PC-9 (cell line): ENCODE results near the gene SIT1. TPM values are rescaled to one million over a fixed set of nuclear protein-coding genes. Genes with fewer than 3 reads are reported as not detected.
"Not testable (repeated sequence)": the region's sequence is repeated elsewhere in the genome, so short reads cannot be mapped to it uniquely, and the experiment has no call there.

Experiments used
- BruUV-seq: library from RNA; stranded (reverse); fragments of 400-500 nt; replicated peaks from 2 replicates; lab custom pipeline; 2021; lab: Mats Ljungman, UMichigan
- CTCF ChIA-PET: fragments of 300-600 bp; sonication (Branson Sonifier 250); formaldehyde crosslinking; loops from one replicate; lab custom pipeline; 2022; ENCODE audit warnings: antibody characterized with exemption; lab: Charles Lee
- POLR2A ChIA-PET: fragments of 300-600 bp; sonication (Branson Sonifier 250); formaldehyde crosslinking; loops from one replicate; lab custom pipeline; 2022; ENCODE audit warnings: antibody characterized with exemption; ENCODE audit not compliant: unreplicated experiment; lab: Charles Lee
- DNase-seq, 2 experiments: peaks; one replicate each; pipeline versions ENCODE4 v3.0.0 to v3.0.0-alpha.2; 2015 to 2022; ENCODE audit warnings: mixed read lengths in 1 of 2
- H2AFZ ChIP-seq: fragments of 200-600 bp; sonication (generic); 2 replicates; pipeline ENCODE4 v1.8.1; 2017; ENCODE audit warnings: antibody characterized with exemption
- H3F3A ChIP-seq: fragments of 200-600 bp; sonication (generic); 2 replicates; pipeline ENCODE4 v1.8.1; 2017; ENCODE audit warnings: antibody characterized with exemption, mild to moderate bottlenecking, low read depth; ENCODE audit not compliant: insufficient read depth
- H3K27ac ChIP-seq: fragments of 200-600 bp; sonication (generic); 2 replicates; pipeline ENCODE4 v1.6.1; 2016; ENCODE audit warnings: mixed run types
- H3K27me3 ChIP-seq: fragments of 200-600 bp; sonication (generic); 2 replicates; pipeline ENCODE4 v1.6.1; 2016; ENCODE audit warnings: low read depth, mixed run types; ENCODE audit not compliant: insufficient read depth
- H3K36me3 ChIP-seq: fragments of 200-600 bp; sonication (generic); 2 replicates; pipeline ENCODE4 v1.6.1; 2016; ENCODE audit warnings: low read depth, mixed run types
- H3K4me1 ChIP-seq: fragments of 200-600 bp; sonication (generic); replicated peaks from 2 replicates; pipeline ENCODE4 v1.6.1; 2016; ENCODE audit warnings: mixed run types; ENCODE audit not compliant: insufficient read depth
- H3K4me2 ChIP-seq: fragments of 200-600 bp; sonication (generic); 2 replicates; pipeline ENCODE4 v1.6.1; 2017; ENCODE audit warnings: mixed run types
- H3K4me3 ChIP-seq: fragments of 200-600 bp; sonication (generic); 2 replicates; pipeline ENCODE4 v1.6.1; 2016; ENCODE audit warnings: mixed run types
- H3K79me2 ChIP-seq: fragments of 200-600 bp; sonication (generic); 2 replicates; pipeline ENCODE4 v1.6.1; 2017; ENCODE audit warnings: low read depth, mixed run types
- H3K9me2 ChIP-seq: fragments of 200-600 bp; sonication (generic); 2 replicates; pipeline ENCODE4 v1.8.1; 2017; ENCODE audit warnings: mild to moderate bottlenecking; ENCODE audit not compliant: insufficient read depth
- H3K9me3 ChIP-seq: fragments of 200-600 bp; sonication (generic); 2 replicates; pipeline ENCODE4 v1.8.1; 2016; ENCODE audit warnings: low read depth; ENCODE audit not compliant: insufficient read depth
- H4K20me1 ChIP-seq: fragments of 200-600 bp; sonication (generic); 2 replicates; pipeline ENCODE4 v1.8.1; 2017; ENCODE audit not compliant: insufficient read depth
- EZH2 ChIP-seq: fragments of 200-600 bp; sonication (generic); IDR thresholded peaks from 2 replicates; pipeline ENCODE4 v1.8.0; 2017; ENCODE audit warnings: antibody characterized with exemption, low read depth
- intact Hi-C: fragments of 100-400 bp; cut with micrococcal nuclease; formaldehyde crosslinking; loops from one replicate; pipeline ENCODE4 v1.10.0; 2022; ENCODE audit not compliant: unreplicated experiment
- total RNA-seq: library from RNA; stranded (reverse); gene quantifications from 2 replicates; pipeline ENCODE4 v1.2.3, GENCODE V29; 2021
- TF ChIP-seq, protein P1 (sequence below): fragments of 200-600 bp; sonication (generic); conservative IDR thresholded peaks from 2 replicates; pipeline ENCODE4 v1.6.1; 2017; ENCODE audit warnings: mixed run types, antibody characterized with exemption, mild to moderate bottlenecking, moderate library complexity

The SIT1 gene
- total RNA-seq, 1 experiment from 2014 or later: not detected

DNA sequence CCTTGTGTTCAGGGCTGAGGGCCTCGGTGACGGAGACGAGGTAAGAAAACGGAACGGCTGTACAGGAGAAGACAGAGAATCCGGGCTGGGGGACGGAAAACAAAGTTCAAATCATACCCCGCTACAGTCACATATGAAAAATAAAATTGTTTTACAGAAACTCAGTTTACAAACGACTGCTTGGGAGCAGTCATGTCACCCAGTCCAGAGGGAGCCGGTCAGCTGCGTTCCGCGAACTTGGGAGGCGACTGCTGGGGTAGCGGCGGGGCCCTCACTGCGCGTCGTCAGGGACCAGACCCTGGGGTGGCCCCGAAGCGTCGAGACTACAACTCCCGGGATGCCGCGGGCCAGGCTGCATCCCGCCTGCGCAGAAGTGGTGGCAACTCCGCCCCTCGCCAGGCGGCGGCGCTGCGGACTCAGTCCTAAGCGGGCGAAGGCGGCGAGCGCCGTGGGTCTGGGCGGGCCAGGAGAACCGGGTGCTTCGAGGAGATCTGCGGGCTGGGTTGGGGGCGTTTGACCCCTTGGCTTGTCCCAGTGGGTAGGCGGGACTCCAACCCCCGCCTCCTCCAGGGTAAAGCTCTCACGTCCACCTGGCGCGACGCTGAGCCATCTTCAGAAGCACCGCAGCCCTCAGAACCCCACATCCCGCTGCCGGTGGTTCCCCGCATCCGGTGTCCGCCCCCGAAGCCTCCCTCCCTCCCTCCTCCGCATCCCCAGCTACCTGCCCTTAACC is 4.0 kb downstream of the SIT1 start:
- peaks cover 5% of the 10 kb centered on the region; the same call in 1 of the 2 replicates for H3K4me1 ChIP-seq
- TF ChIP-seq, protein P1, sequence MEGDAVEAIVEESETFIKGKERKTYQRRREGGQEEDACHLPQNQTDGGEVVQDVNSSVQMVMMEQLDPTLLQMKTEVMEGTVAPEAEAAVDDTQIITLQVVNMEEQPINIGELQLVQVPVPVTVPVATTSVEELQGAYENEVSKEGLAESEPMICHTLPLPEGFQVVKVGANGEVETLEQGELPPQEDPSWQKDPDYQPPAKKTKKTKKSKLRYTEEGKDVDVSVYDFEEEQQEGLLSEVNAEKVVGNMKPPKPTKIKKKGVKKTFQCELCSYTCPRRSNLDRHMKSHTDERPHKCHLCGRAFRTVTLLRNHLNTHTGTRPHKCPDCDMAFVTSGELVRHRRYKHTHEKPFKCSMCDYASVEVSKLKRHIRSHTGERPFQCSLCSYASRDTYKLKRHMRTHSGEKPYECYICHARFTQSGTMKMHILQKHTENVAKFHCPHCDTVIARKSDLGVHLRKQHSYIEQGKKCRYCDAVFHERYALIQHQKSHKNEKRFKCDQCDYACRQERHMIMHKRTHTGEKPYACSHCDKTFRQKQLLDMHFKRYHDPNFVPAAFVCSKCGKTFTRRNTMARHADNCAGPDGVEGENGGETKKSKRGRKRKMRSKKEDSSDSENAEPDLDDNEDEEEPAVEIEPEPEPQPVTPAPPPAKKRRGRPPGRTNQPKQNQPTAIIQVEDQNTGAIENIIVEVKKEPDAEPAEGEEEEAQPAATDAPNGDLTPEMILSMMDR: peak; percentile 73
- no peak for TF ChIP-seq EZH2
- H4K20me1 ChIP-seq: no peaks in the 10 kb centered on the region
- no peaks in the 10 kb centered on the region for H3K9me3 ChIP-seq
- DNase-seq: peak; percentile 61 to 88
- H3F3A ChIP-seq: no peaks in the 10 kb centered on the region
- H2AFZ ChIP-seq: peak overlapping the region; percentile 92
- intact Hi-C loops: loop anchor here (1.0 to 5.0 kb wide), 4 partner anchors 42 to 181 kb away; partner anchors contain the start of genes CREB3, FAM221B, TESK1 and TLN1
- no peaks in the 10 kb centered on the region for H3K9me2 ChIP-seq
- CTCF ChIA-PET: interaction anchor here (0.5 to 1.5 kb wide), 4 partner anchors 236 to 467 kb away, joined by 3 to 6 read pairs (median 4); no protein-coding TSS in a partner anchor
- BruUV-seq: no TSS peak
- peak overlapping the region; percentile 66 for H3K27ac ChIP-seq
- H3K4me3 ChIP-seq: peak overlapping the region; percentile 71
- H3K79me2 ChIP-seq: no peaks in the 10 kb centered on the region
- no peaks in the 10 kb centered on the region for H3K36me3 ChIP-seq
- peak overlapping the region; percentile 81 for H3K4me2 ChIP-seq
- POLR2A ChIA-PET: interaction anchor here (1.0 kb wide), 1 partner anchor 18 kb away, joined by 3 read pairs; the partner anchor contains the start of gene ARHGEF39
- no peaks in the 10 kb centered on the region for H3K27me3 ChIP-seq

DNA sequence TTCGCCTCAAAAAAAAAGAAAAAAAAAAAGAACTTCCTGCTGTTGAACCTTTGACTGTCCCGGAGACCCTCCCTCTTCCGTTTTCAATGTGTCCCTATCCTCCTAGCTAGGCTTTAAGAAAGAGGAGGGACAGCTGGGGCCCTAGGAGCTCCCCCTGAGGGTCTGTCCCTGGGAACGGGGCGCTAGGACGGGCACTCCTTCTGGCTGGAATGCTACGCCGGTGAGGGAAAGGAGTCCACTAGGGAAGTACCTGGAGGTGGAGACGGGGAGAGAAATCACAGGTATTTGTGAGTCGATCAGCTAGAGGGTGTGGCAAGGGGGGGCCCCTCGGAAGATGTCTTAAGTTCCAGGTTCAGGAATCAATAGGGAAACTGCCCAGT is 4.6 kb downstream of the SIT1 start:
- TSS peak; percentile 58 for BruUV-seq
- H3K4me1 ChIP-seq: no peaks in the 10 kb centered on the region
- H3K9me2 ChIP-seq: no peaks in the 10 kb centered on the region
- ChIA-PET POLR2A (no interaction called here), CTCF (interaction anchor here (0.6 to 1.5 kb wide), 3 partner anchors 156 to 464 kb away, joined by 3 to 6 read pairs (median 3); partner anchors contain the start of gene RUSC2)
- intact Hi-C loops: loop anchor here (1.0 to 5.0 kb wide), 4 partner anchors 41 to 181 kb away; partner anchors contain the start of genes CREB3, FAM221B, TESK1 and TLN1
- no peaks in the 10 kb centered on the region for H3K27me3 ChIP-seq
- no peaks in the 10 kb centered on the region for H3K36me3 ChIP-seq
- H3K4me2 ChIP-seq: peak overlapping the region; percentile 81
- peak; percentile 54 to 61 for DNase-seq
- no peak for TF ChIP-seq EZH2
- TF ChIP-seq, protein P1: no peak
- no peaks in the 10 kb centered on the region for H3K79me2 ChIP-seq
- H4K20me1 ChIP-seq: no peaks in the 10 kb centered on the region
- H3F3A ChIP-seq: no peaks in the 10 kb centered on the region
- H3K9me3 ChIP-seq: no peaks in the 10 kb centered on the region
- peak overlapping the region; percentile 71 for H3K4me3 ChIP-seq
- peak overlapping the region; percentile 66 for H3K27ac ChIP-seq
- H2AFZ ChIP-seq: peak overlapping the region; percentile 92

DNA sequence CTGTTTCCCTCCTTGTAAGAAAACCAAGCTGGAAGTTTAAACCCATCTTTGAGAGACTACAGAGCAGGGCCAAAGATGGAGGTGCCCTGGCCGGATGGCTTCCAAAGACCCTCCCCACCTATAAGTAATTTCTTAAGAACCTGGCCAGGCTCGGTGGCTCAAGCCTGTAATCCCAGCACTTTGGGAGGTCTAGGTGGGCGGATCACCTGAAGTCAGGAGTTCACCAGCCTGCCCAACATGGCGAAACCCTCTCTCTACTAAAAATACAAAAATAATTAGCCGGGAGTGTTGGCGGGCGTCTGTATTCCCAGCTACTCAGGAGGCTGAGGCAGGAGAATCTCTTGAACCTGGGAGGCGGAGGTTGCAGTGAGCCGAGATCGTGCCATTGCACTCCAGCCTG is 5.0 kb downstream of the SIT1 start:
- not testable (repeated sequence) for H3K9me3 ChIP-seq, H3K27me3 ChIP-seq, H3F3A ChIP-seq, H3K4me1 ChIP-seq, H3K9me2 ChIP-seq, H3K36me3 ChIP-seq, H4K20me1 ChIP-seq, BruUV-seq, H3K79me2 ChIP-seq, DNase-seq
- intact Hi-C loops: loop anchor here (1.0 to 5.0 kb wide), 4 partner anchors 41 to 182 kb away; partner anchors contain the start of genes CREB3, FAM221B, TESK1 and TLN1
- Histone ChIP-seq H3K4me3 (peak overlapping the region; percentile 71), H2AFZ (peak overlapping the region; percentile 92), H3K27ac (peak overlapping the region; percentile 66), H3K4me2 (peak overlapping the region; percentile 81)
- ChIA-PET CTCF (interaction anchor here (0.6 to 1.5 kb wide), 3 partner anchors 156 to 464 kb away, joined by 3 to 6 read pairs (median 3); partner anchors contain the start of gene RUSC2), POLR2A (interaction anchor here (0.8 kb wide), 1 partner anchor 1196 kb away, joined by 11 read pairs; no protein-coding TSS in a partner anchor)
